ENCODE measurements around the gene LCK.

- TF ChIP-seq CTCF (IDR thresholded peaks at IDR 0.05) (no peak), EZH2 (IDR thresholded peaks at IDR 0.05; ENCODE audit: borderline replicate concordance, insufficient read depth, low read depth, low read length, poor library complexity, severe bottlenecking) (no peak)
Measured at GRCh38 chr1:32289256-32289655, 38.2 kb downstream of the LCK start.

All from B cell (primary cell).